Epidermal melanocyte (primary cell): ENCODE data around the gene SLC22A4.

Experiments used
- DNase-seq: peaks from one replicate; pipeline ENCODE4 v3.0.0; 2011; ENCODE audit warnings: low spot score; ENCODE audit not compliant: insufficient read length

Gene SLC22A4

GRCh38 chr5:132262882-132263547, 31.2 kb upstream of the SLC22A4 start:
- no peak for DNase-seq

GRCh38 chr5:132263548-132264261, 30.5 kb upstream of the SLC22A4 start:
- no peak for DNase-seq

GRCh38 chr5:132264546-132265335, 29.5 kb upstream of the SLC22A4 start:
- DNase-seq, result no peak

GRCh38 chr5:132265336-132266030, 28.7 kb upstream of the SLC22A4 start:
- peak; percentile 74 for DNase-seq

- DNase-seq, result no peak
These were observed 28.0 kb upstream of the SLC22A4 start for GRCh38 chr5:132266031-132266835.

- DNase-seq, result no peak
These were observed 27.4 kb upstream of the SLC22A4 start for GRCh38 chr5:132266836-132267160.

- DNase-seq, result no peak
These were observed 26.9 kb upstream of the SLC22A4 start for GRCh38 chr5:132267166-132267739.

- no peak for DNase-seq
These were observed 26.0 kb upstream of the SLC22A4 start for GRCh38 chr5:132267931-132268768.

GRCh38 chr5:132268769-132269551, 25.2 kb upstream of the SLC22A4 start:
- DNase-seq, result no peak

GRCh38 chr5:132269635-132270334, 24.4 kb upstream of the SLC22A4 start:
- no peak for DNase-seq

- no peak for DNase-seq
These were observed 23.9 kb upstream of the SLC22A4 start for GRCh38 chr5:132270335-132270665.

- DNase-seq, result no peak
These were observed 23.5 kb upstream of the SLC22A4 start for GRCh38 chr5:132270706-132271105.

GRCh38 chr5:132271251-132272246, 22.6 kb upstream of the SLC22A4 start:
- no peak for DNase-seq

GRCh38 chr5:132272311-132273210, 21.6 kb upstream of the SLC22A4 start:
- peak; percentile 57 for DNase-seq

- DNase-seq, result no peak
These were observed 20.6 kb upstream of the SLC22A4 start for GRCh38 chr5:132273631-132274030.
